SK-N-SH treated with all-trans-retinoic acid at 6 μM for 48 hours (cell line): ENCODE measurements around the gene CFDP1.

ENCODE experiments used
- ATAC-seq: fragments of 200-7000 bp; cut with Tn5 transposase; 3 replicates; pipeline ENCODE4 v1.9.1; 2020; ENCODE audit warnings: mild to moderate bottlenecking, moderate library complexity
- ARNTL ChIP-seq: fragments of 450-650 bp; formaldehyde crosslinking; IDR thresholded peaks from 2 replicates; pipeline ENCODE4 v1.5.0; 2020; ENCODE audit warnings: low read depth, mild to moderate bottlenecking, moderate library complexity, borderline replicate concordance
- BACH2 ChIP-seq: fragments of 250-450 bp; sonication (Bioruptor Pico); IDR thresholded peaks from 2 replicates; pipeline ENCODE4 v1.9.0; 2021; ENCODE audit warnings: mild to moderate bottlenecking, borderline replicate concordance
- CSDC2 ChIP-seq: fragments of 250-450 bp; sonication (Bioruptor Pico); IDR thresholded peaks from 2 replicates; pipeline ENCODE4 v1.5.0; 2020; ENCODE audit warnings: mild to moderate bottlenecking, moderate library complexity
- ESRRG ChIP-seq: fragments of 250-450 bp; sonication (Bioruptor Pico); IDR thresholded peaks from 2 replicates; pipeline ENCODE4 v1.6.1; 2021; ENCODE audit warnings: mild to moderate bottlenecking
- ISL1 ChIP-seq: fragments of 250-450 bp; sonication (Bioruptor Pico); IDR thresholded peaks from 2 replicates; pipeline ENCODE4 v2.1.2; 2022; ENCODE audit warnings: mild to moderate bottlenecking, moderate library complexity
- OSR1 ChIP-seq: fragments of 250-450 bp; sonication (Bioruptor Pico); IDR thresholded peaks from 2 replicates; pipeline ENCODE4 v1.8.0; 2022; ENCODE audit warnings: moderate library complexity, mild to moderate bottlenecking, inconsistent platforms
- PPARA ChIP-seq: fragments of 250-450 bp; sonication (Bioruptor Pico); IDR thresholded peaks from 2 replicates; pipeline ENCODE4 v1.5.0; 2020; ENCODE audit warnings: mild to moderate bottlenecking, borderline replicate concordance
- RARB ChIP-seq: fragments of 250-450 bp; sonication (Bioruptor Pico); IDR thresholded peaks from 2 replicates; pipeline ENCODE4 v1.8.0; 2021; ENCODE audit warnings: mild to moderate bottlenecking, moderate library complexity
- SNAI2 ChIP-seq: fragments of 250-450 bp; sonication (Bioruptor Pico); IDR thresholded peaks from 2 replicates; pipeline ENCODE4 v1.5.0; 2020; ENCODE audit warnings: mild to moderate bottlenecking, moderate library complexity
- TOX ChIP-seq: fragments of 250-450 bp; sonication (Bioruptor Pico); IDR thresholded peaks from 2 replicates; pipeline ENCODE4 v1.8.0; 2021; ENCODE audit warnings: mild to moderate bottlenecking, moderate library complexity, borderline replicate concordance
- ZC3H10 ChIP-seq: fragments of 250-450 bp; sonication (Bioruptor Pico); IDR thresholded peaks from 2 replicates; pipeline ENCODE4 v1.5.1; 2021; ENCODE audit warnings: mild to moderate bottlenecking, moderate library complexity
- ZFP30 ChIP-seq: fragments of 450-650 bp; formaldehyde crosslinking; IDR thresholded peaks from 2 replicates; pipeline ENCODE4 v1.5.0; 2022; ENCODE audit warnings: mild to moderate bottlenecking, moderate library complexity
- ZNF565 ChIP-seq: fragments of 450-650 bp; formaldehyde crosslinking; conservative IDR thresholded peaks from 2 replicates; pipeline ENCODE4 v1.5.0; 2020; ENCODE audit warnings: low read depth, mild to moderate bottlenecking, moderate library complexity
- ZNF70 ChIP-seq: fragments of 450-650 bp; formaldehyde crosslinking; IDR thresholded peaks from 2 replicates; pipeline ENCODE4 v1.5.0; 2020; ENCODE audit warnings: mild to moderate bottlenecking, moderate library complexity
- ZNF8 ChIP-seq: fragments of 450-650 bp; formaldehyde crosslinking; IDR thresholded peaks from 2 replicates; pipeline ENCODE4 v1.5.0; 2020; ENCODE audit warnings: mild to moderate bottlenecking, moderate library complexity
- TF ChIP-seq, protein P1 (sequence below): fragments of 250-450 bp; sonication (Bioruptor Pico); IDR thresholded peaks from 2 replicates; pipeline ENCODE4 v1.8.0; 2020; ENCODE audit warnings: mild to moderate bottlenecking, moderate library complexity, borderline replicate concordance
- TF ChIP-seq, protein P2 (sequence below): fragments of 250-450 bp; sonication (Bioruptor Pico); IDR thresholded peaks from 2 replicates; pipeline ENCODE4 v1.8.0; 2021; ENCODE audit warnings: low read depth, mild to moderate bottlenecking, moderate library complexity, borderline replicate concordance
- TF ChIP-seq, protein P3 (sequence below): fragments of 250-450 bp; sonication (Bioruptor Pico); IDR thresholded peaks from 2 replicates; pipeline ENCODE4 v1.5.0; 2020; ENCODE audit warnings: mild to moderate bottlenecking, moderate library complexity
- TF ChIP-seq, protein P4 (sequence below): fragments of 250-450 bp; sonication (Bioruptor Pico); IDR thresholded peaks from 2 replicates; pipeline ENCODE4 v1.5.1; 2021; ENCODE audit warnings: mild to moderate bottlenecking, moderate library complexity
- TF ChIP-seq, protein P5 (sequence below): fragments of 250-450 bp; sonication (Bioruptor Pico); IDR thresholded peaks from 2 replicates; pipeline ENCODE4 v1.5.1; 2020; ENCODE audit warnings: low read depth, mild to moderate bottlenecking, moderate library complexity

CFDP1 gene

DNA sequence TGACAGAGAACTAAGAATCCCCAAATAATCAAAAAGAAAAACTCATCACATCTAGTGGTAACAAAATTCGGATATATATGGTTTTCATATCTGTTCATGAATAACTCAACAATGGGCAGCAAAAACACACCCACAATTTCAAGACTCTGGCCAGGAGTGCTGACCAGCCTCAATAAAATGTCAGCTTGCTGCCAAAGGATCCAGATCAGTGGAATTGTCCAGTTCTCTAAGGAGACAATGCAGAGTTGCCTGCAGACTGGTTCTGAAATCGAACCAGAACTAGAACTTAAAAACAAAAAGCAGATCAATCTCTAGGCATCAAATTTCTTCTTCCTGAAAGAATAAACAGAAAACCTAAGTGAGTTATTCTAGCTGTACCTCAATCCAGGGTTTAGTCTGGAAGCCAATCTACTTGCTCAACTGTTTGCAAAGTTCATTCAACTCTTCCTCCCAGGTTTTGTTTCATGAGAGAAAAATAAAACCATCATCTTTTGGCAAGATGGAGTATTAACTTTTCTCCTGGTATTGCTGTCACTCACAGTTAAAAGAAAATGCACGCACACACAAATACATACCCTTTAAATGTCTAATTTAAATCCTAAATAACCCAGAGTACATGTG is 61.0 kb downstream of the CFDP1 start:
- peak; percentile 76 for ATAC-seq
- TF ChIP-seq SNAI2: no peak
- no peak for TF ChIP-seq CSDC2 (CRISPR knock-in tag)
- TF ChIP-seq OSR1 (CRISPR knock-in tag): no peak
- TF ChIP-seq ZNF565 (CRISPR knock-in tag): no peak
- TF ChIP-seq, protein P1, sequence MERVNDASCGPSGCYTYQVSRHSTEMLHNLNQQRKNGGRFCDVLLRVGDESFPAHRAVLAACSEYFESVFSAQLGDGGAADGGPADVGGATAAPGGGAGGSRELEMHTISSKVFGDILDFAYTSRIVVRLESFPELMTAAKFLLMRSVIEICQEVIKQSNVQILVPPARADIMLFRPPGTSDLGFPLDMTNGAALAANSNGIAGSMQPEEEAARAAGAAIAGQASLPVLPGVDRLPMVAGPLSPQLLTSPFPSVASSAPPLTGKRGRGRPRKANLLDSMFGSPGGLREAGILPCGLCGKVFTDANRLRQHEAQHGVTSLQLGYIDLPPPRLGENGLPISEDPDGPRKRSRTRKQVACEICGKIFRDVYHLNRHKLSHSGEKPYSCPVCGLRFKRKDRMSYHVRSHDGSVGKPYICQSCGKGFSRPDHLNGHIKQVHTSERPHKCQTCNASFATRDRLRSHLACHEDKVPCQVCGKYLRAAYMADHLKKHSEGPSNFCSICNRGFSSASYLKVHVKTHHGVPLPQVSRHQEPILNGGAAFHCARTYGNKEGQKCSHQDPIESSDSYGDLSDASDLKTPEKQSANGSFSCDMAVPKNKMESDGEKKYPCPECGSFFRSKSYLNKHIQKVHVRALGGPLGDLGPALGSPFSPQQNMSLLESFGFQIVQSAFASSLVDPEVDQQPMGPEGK (CRISPR knock-in tag): no peak
- no peak for TF ChIP-seq ZFP30 (CRISPR knock-in tag)
- no peak for TF ChIP-seq TOX
- TF ChIP-seq, protein P2, sequence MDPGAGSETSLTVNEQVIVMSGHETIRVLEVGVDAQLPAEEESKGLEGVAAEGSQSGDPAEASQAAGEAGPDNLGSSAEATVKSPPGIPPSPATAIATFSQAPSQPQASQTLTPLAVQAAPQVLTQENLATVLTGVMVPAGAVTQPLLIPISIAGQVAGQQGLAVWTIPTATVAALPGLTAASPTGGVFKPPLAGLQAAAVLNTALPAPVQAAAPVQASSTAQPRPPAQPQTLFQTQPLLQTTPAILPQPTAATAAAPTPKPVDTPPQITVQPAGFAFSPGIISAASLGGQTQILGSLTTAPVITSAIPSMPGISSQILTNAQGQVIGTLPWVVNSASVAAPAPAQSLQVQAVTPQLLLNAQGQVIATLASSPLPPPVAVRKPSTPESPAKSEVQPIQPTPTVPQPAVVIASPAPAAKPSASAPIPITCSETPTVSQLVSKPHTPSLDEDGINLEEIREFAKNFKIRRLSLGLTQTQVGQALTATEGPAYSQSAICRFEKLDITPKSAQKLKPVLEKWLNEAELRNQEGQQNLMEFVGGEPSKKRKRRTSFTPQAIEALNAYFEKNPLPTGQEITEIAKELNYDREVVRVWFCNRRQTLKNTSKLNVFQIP (CRISPR knock-in tag): no peak
- TF ChIP-seq, protein P3, sequence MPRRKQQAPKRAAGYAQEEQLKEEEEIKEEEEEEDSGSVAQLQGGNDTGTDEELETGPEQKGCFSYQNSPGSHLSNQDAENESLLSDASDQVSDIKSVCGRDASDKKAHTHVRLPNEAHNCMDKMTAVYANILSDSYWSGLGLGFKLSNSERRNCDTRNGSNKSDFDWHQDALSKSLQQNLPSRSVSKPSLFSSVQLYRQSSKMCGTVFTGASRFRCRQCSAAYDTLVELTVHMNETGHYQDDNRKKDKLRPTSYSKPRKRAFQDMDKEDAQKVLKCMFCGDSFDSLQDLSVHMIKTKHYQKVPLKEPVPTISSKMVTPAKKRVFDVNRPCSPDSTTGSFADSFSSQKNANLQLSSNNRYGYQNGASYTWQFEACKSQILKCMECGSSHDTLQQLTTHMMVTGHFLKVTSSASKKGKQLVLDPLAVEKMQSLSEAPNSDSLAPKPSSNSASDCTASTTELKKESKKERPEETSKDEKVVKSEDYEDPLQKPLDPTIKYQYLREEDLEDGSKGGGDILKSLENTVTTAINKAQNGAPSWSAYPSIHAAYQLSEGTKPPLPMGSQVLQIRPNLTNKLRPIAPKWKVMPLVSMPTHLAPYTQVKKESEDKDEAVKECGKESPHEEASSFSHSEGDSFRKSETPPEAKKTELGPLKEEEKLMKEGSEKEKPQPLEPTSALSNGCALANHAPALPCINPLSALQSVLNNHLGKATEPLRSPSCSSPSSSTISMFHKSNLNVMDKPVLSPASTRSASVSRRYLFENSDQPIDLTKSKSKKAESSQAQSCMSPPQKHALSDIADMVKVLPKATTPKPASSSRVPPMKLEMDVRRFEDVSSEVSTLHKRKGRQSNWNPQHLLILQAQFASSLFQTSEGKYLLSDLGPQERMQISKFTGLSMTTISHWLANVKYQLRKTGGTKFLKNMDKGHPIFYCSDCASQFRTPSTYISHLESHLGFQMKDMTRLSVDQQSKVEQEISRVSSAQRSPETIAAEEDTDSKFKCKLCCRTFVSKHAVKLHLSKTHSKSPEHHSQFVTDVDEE (CRISPR knock-in tag): no peak

DNA sequence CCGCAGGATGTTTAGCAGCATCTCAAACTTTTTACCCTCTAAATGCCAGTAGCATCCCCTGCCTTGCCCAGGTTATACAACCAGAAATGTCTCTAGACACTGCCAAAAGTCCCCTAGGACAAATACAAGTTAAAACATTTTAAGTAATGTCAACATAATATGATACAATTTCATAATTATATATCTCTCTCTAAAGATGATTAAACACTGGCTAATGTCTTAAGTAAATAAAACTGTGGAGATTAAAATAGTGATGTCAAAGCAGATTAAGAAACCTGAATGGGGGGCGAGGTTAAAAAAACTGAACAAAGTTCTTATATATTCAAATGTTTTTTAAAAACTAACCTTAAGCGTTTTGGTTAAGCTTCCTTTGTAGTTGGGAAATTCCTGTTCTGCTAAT is 62.1 kb downstream of the CFDP1 start:
- TF ChIP-seq ZNF565 (CRISPR knock-in tag) (no peak), ISL1 (CRISPR knock-in tag) (0 out of 2 replicates have a peak, but pooled peaks have one; percentile 34), ZNF8 (CRISPR knock-in tag) (no peak)
- no peak for ATAC-seq

DNA sequence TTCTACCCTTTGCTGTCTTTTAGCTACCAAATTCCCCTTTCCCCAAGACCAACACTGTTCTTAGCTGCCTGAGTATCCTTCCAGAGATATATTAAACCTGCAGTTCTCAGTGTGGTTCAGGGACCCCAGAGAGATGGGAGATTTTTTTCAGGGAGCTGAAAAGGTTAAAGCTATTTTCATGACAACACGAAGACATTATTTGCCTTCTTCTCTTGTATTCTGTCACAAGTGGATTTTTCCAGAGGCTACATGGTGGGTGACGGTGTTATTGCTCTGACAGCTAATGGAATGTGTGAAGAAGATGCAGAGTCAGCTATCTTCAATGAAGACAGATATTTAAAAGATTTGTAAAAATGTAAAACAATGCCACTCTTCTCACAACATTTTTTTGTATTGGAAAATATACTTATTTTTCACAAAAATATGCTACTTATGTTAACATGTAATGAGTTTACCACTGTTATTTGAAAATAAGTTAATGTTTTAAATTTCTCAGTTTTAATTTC is 69.0 kb downstream of the CFDP1 start:
- ATAC-seq: no peak
- TF ChIP-seq ARNTL (CRISPR knock-in tag): no peak
- TF ChIP-seq, protein P4, sequence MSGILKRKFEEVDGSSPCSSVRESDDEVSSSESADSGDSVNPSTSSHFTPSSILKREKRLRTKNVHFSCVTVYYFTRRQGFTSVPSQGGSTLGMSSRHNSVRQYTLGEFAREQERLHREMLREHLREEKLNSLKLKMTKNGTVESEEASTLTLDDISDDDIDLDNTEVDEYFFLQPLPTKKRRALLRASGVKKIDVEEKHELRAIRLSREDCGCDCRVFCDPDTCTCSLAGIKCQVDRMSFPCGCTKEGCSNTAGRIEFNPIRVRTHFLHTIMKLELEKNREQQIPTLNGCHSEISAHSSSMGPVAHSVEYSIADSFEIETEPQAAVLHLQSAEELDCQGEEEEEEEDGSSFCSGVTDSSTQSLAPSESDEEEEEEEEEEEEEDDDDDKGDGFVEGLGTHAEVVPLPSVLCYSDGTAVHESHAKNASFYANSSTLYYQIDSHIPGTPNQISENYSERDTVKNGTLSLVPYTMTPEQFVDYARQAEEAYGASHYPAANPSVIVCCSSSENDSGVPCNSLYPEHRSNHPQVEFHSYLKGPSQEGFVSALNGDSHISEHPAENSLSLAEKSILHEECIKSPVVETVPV (CRISPR knock-in tag): no peak
- no peak for TF ChIP-seq TOX
- no peak for TF ChIP-seq SNAI2
- no peak for TF ChIP-seq ZNF70 (CRISPR knock-in tag)
- no peak for TF ChIP-seq ESRRG
- TF ChIP-seq, protein P5, sequence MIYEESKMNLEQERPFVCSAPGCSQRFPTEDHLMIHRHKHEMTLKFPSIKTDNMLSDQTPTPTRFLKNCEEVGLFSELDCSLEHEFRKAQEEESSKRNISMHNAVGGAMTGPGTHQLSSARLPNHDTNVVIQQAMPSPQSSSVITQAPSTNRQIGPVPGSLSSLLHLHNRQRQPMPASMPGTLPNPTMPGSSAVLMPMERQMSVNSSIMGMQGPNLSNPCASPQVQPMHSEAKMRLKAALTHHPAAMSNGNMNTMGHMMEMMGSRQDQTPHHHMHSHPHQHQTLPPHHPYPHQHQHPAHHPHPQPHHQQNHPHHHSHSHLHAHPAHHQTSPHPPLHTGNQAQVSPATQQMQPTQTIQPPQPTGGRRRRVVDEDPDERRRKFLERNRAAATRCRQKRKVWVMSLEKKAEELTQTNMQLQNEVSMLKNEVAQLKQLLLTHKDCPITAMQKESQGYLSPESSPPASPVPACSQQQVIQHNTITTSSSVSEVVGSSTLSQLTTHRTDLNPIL (CRISPR knock-in tag): no peak
- TF ChIP-seq CSDC2 (CRISPR knock-in tag): no peak
- TF ChIP-seq BACH2 (CRISPR knock-in tag): no peak
- TF ChIP-seq PPARA (CRISPR knock-in tag): no peak
- TF ChIP-seq, protein P3 (CRISPR knock-in tag): no peak
- no peak for TF ChIP-seq OSR1 (CRISPR knock-in tag)
- TF ChIP-seq RARB (CRISPR knock-in tag): no peak
- no peak for TF ChIP-seq ZNF565 (CRISPR knock-in tag)
- TF ChIP-seq, protein P1 (CRISPR knock-in tag): no peak
- no peak for TF ChIP-seq ZC3H10 (CRISPR knock-in tag)
